GM20431 (cell line): ENCODE measurements around the gene DERA.
"Not testable (repeated sequence)": the region's sequence is repeated elsewhere in the genome, so short reads cannot be mapped to it uniquely, and the experiment has no call there.

Experiments
- in situ Hi-C: fragments of 300-500 bp; cut with MseI, MboI; formaldehyde crosslinking; loops from one replicate; pipeline ENCODE4 v1.15.0; 2020; ENCODE audit warnings: low sequenced_read_pairs; ENCODE audit not compliant: unreplicated experiment

Gene DERA

GRCh38 chr12:15899282-15899870 lies 11.8 kb upstream of the DERA start:
- in situ Hi-C loops, result no loop called here

GRCh38 chr12:15904378-15904920 lies 6.7 kb upstream of the DERA start:
- in situ Hi-C loops, result no loop called here

- in situ Hi-C loops, result no loop called here
Observed at GRCh38 chr12:15910468-15910863, 666 bp upstream of the DERA start.

- in situ Hi-C loops, result not testable (repeated sequence)
Observed at GRCh38 chr12:15911931-15912330, 799 bp downstream of the DERA start.

GRCh38 chr12:15914131-15914530 lies 3.0 kb downstream of the DERA start:
- in situ Hi-C loops, result not testable (repeated sequence)

- in situ Hi-C loops, result no loop called here
Observed at GRCh38 chr12:15918066-15918465, 6.9 kb downstream of the DERA start.

- in situ Hi-C loops, result no loop called here
Observed at GRCh38 chr12:15919418-15919817, 8.3 kb downstream of the DERA start.

GRCh38 chr12:15924956-15925355 lies 13.8 kb downstream of the DERA start:
- in situ Hi-C loops, result no loop called here

GRCh38 chr12:15928346-15928745 lies 17.2 kb downstream of the DERA start:
- in situ Hi-C loops, result no loop called here

GRCh38 chr12:15928870-15929571 lies 17.9 kb downstream of the DERA start:
- in situ Hi-C loops, result no loop called here

- in situ Hi-C loops, result no loop called here
Observed at GRCh38 chr12:15931590-15932053, 20.5 kb downstream of the DERA start.

- in situ Hi-C loops, result no loop called here
Observed at GRCh38 chr12:15932327-15932726, 21.2 kb downstream of the DERA start.

GRCh38 chr12:15932971-15933370 lies 21.8 kb downstream of the DERA start:
- in situ Hi-C loops, result no loop called here

GRCh38 chr12:15933751-15934150 lies 22.6 kb downstream of the DERA start:
- in situ Hi-C loops, result no loop called here

GRCh38 chr12:15936751-15937150 lies 25.6 kb downstream of the DERA start:
- in situ Hi-C loops, result no loop called here

GRCh38 chr12:15937902-15938301 lies 26.8 kb downstream of the DERA start:
- in situ Hi-C loops, result no loop called here

- in situ Hi-C loops, result no loop called here
Observed at GRCh38 chr12:15939111-15939510, 28.0 kb downstream of the DERA start.

GRCh38 chr12:15942475-15942874 lies 31.3 kb downstream of the DERA start:
- in situ Hi-C loops, result no loop called here

GRCh38 chr12:15943519-15943918 lies 32.4 kb downstream of the DERA start:
- in situ Hi-C loops, result not testable (repeated sequence)

- in situ Hi-C loops, result not testable (repeated sequence)
Observed at GRCh38 chr12:15948461-15948860, 37.3 kb downstream of the DERA start.

- in situ Hi-C loops, result no loop called here
Observed at GRCh38 chr12:15955281-15955680, 44.1 kb downstream of the DERA start.

GRCh38 chr12:15956010-15956409 lies 44.9 kb downstream of the DERA start:
- in situ Hi-C loops, result no loop called here
